Activated naive CD8-positive, alpha-beta T cell (primary cell): ENCODE measurements around the gene STK32B.
"Not testable (repeated sequence)": the region's sequence is repeated elsewhere in the genome, so short reads cannot be mapped to it uniquely, and the experiment has no call there.

Source experiments
- H3K27ac Mint-ChIP-seq: one replicate; pipeline ENCODE4 v1.8.0; 2021; ENCODE audit warnings: mixed read lengths
- H3K27me3 Mint-ChIP-seq: one replicate; pipeline ENCODE4 v1.8.0; 2021; ENCODE audit warnings: mixed read lengths
- H3K36me3 Mint-ChIP-seq: one replicate; pipeline ENCODE4 v1.8.0; 2021; ENCODE audit warnings: mixed read lengths
- H3K4me1 Mint-ChIP-seq: one replicate; pipeline ENCODE4 v1.8.0; 2021; ENCODE audit warnings: low read depth, mixed read lengths
- H3K4me3 Mint-ChIP-seq: one replicate; pipeline ENCODE4 v1.8.0; 2021; ENCODE audit warnings: mild to moderate bottlenecking, mixed read lengths
- H3K9me3 Mint-ChIP-seq: one replicate; pipeline ENCODE4 v1.8.0; 2021; ENCODE audit warnings: low read depth, mixed read lengths

Gene STK32B

DNA sequence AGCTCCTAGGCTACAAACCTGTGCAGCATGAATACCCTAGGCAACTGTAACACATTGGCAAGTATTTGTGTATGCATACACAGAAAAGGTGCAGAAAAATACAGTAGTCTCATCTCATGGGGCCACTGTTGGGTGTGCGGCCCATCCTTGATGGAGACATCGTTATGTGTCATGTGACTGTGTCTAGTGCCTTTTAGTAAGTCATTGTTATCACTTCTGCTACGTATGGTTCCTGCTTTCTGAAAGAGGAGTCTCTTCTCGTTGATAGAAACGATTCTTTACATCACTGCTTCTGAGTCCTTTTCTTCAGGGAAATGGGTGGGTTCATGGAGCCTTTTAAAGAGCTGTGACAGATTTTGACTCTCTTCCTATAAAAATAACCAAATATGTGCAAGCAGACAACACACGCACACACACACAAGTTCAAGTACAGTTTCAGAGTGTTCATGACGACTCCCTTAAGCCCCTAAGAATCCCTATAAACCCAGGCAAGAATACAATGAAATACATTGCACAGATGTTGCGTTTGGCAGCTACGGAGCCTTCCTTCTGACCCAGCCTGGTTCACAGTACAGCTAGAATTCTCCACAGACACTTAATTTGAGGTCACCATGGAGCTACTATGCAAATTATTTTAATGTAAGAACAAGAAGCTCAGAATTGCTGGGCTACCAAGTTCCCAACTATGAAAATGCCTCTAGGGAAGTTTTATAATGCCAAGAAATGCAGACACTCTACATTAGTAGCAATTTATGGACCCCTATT, 10.2 kb upstream of the STK32B start:
- H3K4me1 Mint-ChIP-seq, result no peaks in the 10 kb centered on the region
- H3K4me3 Mint-ChIP-seq, result no peak overlapping the region
- H3K27ac Mint-ChIP-seq, result no peak overlapping the region
- no peaks in the 10 kb centered on the region for H3K9me3 Mint-ChIP-seq
- peaks cover 11% of the 10 kb centered on the region for H3K27me3 Mint-ChIP-seq
- no peaks in the 10 kb centered on the region for H3K36me3 Mint-ChIP-seq

DNA sequence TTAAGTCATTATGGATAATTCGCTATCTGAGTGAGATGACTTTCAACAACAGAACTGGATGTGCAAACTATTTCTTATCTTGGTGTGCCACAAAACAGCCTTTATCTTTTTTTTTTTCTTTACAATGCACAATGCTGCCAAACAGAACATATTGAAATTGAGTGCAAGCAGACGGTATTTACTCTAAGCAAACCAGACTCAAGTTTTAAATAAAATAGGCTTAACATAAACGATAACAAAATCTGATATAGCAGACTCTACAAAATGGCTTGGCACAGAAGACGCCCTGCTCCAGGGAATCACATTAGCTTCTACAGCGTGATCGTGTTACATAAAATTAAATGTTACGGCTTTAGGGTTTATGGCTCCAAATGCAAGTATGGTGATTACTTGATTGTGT, 9.6 kb upstream of the STK32B start:
- peaks cover 11% of the 10 kb centered on the region for H3K27me3 Mint-ChIP-seq
- no peaks in the 10 kb centered on the region for H3K36me3 Mint-ChIP-seq
- H3K4me1 Mint-ChIP-seq, result no peaks in the 10 kb centered on the region

DNA sequence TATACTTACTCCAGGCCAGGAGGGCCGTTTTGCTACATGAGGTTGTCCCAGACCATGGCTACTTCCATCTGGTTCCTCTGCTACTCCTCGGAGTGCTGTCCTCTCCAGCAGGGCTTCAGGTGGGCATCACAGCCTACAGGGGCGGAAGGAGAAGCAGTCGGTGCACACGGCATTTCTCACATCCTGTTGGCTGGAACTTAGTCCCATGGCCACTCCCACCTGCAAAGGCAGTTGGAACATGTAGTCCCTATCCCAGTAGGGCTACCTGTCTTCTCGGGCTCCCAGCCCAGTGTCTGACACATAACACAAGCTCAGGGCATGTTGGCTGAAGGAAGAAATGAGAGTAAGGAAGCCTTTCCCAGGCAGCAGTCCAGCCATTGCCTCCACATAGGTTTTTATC, 7.7 kb upstream of the STK32B start:
- Mint-ChIP-seq H3K27me3 (peaks cover 16% of the 10 kb centered on the region), H3K9me3 (no peaks in the 10 kb centered on the region), H3K4me1 (no peaks in the 10 kb centered on the region), H3K36me3 (peaks cover 3% of the 10 kb centered on the region), H3K27ac (no peak overlapping the region), H3K4me3 (no peak overlapping the region)

More for the DNA sequence above, 9.6 kb upstream of the STK32B start:
- Mint-ChIP-seq H3K4me3 (no peak overlapping the region), H3K27ac (no peak overlapping the region), H3K9me3 (no peaks in the 10 kb centered on the region)

DNA sequence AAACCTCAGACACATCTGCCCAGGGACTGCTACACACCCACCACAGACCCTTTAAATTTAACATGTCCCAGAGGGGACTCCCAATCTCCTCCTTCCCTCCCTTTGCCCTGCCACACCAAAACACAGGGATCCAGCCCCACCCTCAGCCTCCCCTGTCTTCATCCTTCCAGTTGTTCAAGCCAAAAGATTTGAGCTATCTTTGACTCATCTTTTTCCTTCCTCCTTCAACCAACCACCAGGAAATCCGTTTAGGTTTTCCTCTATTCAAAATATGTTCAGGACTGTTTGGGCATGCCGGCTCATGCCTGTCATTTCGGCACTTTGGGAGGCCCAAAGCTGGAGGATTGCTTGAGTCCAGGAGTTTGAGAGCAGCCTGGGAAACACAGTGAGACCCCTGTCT, 6.9 kb upstream of the STK32B start:
- Mint-ChIP-seq H3K4me1 (no peaks in the 10 kb centered on the region), H3K9me3 (no peaks in the 10 kb centered on the region), H3K27me3 (peaks cover 20% of the 10 kb centered on the region), H3K36me3 (peaks cover 3% of the 10 kb centered on the region), H3K27ac (no peak overlapping the region), H3K4me3 (no peak overlapping the region)

DNA sequence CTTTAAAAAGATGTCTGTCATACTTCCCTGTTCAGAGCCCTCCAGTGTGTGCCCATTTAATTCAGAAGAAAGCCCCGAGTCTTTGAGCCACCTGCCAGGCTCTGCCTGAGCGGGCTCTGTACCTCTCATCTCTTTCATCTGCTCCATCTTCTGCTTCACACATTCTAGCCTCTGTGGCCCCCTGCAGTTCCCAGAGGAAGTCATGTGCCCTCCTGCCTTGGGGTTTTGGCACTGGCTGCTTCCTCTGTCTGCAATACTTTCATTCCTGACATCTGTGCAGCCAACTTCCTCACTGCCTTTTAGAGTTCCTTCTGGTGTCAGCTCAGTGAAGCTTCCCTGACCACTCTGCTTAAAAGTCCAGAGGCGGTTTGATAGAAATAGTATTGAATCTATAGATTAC, 6.2 kb upstream of the STK32B start:
- Mint-ChIP-seq H3K4me1 (peaks cover under 1% of the 10 kb centered on the region), H3K36me3 (peaks cover 3% of the 10 kb centered on the region), H3K9me3 (no peaks in the 10 kb centered on the region)

DNA sequence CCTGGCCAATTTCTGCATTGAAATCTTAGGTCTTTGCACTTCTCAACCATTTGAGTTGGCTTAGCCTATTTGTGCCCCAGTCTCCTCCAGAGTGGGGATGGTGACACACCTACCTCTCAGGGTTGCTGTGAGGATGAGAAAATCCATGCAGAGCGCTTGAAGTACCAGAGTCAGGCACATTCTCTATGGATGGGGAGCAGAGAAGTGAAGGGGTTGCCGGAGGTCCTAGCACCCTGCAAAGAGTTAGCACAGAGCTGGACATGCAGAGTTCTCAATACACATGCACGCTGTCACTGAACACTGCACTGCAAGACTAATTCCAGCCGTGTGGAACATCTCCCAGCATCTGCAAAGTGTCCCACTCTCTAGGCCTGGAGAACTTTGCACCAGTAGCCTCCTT, 2.6 kb upstream of the STK32B start:
- H3K27ac Mint-ChIP-seq, result no peak overlapping the region
- H3K4me1 Mint-ChIP-seq, result peaks cover 15% of the 10 kb centered on the region

More for the DNA sequence above, 6.2 kb upstream of the STK32B start:
- Mint-ChIP-seq H3K27me3 (peaks cover 23% of the 10 kb centered on the region), H3K4me3 (no peak overlapping the region), H3K27ac (no peak overlapping the region)

DNA sequence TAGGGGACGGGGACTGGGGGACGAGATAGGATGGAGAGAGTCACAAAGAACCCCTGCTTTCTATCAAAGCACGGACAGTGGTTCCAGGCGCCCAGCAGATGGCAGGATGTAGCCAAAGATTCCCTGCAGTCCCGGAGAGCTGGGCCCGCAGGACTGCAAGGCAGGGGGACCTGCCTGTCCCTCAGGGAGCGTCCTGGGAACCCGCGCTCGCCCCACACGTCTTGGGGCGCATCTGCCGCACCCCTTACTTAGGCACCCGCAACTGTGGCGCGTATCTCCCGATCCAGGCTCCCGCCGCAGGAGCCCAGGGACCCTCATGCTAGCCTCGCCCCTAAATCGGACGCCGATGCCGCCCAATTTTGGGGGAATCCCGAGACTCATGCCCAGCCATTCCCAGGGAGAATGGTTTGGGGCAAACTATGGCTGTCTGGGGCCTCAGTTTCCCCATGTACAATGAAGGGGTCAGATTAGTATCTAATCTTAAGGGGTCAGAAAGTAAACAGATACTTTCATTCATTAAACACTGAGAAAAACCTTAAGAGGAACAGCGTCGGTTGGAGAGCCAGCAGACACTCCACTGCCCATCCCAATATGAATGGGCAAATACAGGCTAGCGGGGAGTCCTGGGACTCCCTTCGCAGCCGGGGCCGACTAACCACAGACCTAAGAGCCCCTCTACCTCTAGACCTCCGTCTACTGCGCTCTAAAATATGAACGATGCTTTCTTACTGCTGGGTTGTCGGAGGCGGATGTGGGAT, 581 bp upstream of the STK32B start:
- Mint-ChIP-seq H3K27ac (no peak overlapping the region), H3K27me3 (peaks cover 22% of the 10 kb centered on the region), H3K36me3 (peaks cover 3% of the 10 kb centered on the region), H3K9me3 (no peaks in the 10 kb centered on the region), H3K4me1 (peaks cover 15% of the 10 kb centered on the region), H3K4me3 (peak overlapping the region; percentile 84)

More for the DNA sequence above, 2.6 kb upstream of the STK32B start:
- Mint-ChIP-seq H3K4me3 (no peak overlapping the region), H3K36me3 (peaks cover 3% of the 10 kb centered on the region), H3K9me3 (no peaks in the 10 kb centered on the region), H3K27me3 (peaks cover 31% of the 10 kb centered on the region)

DNA sequence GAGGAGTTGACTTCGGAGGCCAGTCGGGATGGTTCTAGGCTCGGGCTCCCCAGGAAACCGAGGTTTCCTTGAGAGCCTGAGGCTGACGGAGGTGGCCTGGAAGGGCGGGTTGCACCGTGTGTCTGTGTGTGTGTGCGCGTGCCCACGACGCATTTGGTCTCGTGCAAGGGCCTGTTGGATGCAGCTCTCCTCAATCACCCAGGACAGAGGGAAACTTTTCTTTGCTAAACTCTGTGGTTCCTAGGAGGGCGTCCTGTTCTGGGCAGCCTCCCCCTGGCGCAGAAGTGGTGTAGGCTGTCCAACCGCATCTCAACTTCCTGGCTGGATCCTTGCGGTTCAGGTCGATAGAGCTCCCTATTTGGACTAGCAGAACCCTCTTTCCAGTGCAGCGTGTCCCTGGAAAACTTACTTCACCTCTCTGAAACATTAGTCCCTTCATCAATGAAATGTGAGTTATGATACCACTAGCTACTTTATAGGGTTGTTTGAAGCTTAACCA, 973 bp downstream of the STK32B start:
- H3K4me1 Mint-ChIP-seq, result peaks cover 15% of the 10 kb centered on the region
- H3K4me3 Mint-ChIP-seq, result peak overlapping the region; percentile 66
- H3K36me3 Mint-ChIP-seq, result peaks cover 3% of the 10 kb centered on the region
- peaks cover 20% of the 10 kb centered on the region for H3K27me3 Mint-ChIP-seq
- H3K9me3 Mint-ChIP-seq, result no peaks in the 10 kb centered on the region
- no peak overlapping the region for H3K27ac Mint-ChIP-seq

DNA sequence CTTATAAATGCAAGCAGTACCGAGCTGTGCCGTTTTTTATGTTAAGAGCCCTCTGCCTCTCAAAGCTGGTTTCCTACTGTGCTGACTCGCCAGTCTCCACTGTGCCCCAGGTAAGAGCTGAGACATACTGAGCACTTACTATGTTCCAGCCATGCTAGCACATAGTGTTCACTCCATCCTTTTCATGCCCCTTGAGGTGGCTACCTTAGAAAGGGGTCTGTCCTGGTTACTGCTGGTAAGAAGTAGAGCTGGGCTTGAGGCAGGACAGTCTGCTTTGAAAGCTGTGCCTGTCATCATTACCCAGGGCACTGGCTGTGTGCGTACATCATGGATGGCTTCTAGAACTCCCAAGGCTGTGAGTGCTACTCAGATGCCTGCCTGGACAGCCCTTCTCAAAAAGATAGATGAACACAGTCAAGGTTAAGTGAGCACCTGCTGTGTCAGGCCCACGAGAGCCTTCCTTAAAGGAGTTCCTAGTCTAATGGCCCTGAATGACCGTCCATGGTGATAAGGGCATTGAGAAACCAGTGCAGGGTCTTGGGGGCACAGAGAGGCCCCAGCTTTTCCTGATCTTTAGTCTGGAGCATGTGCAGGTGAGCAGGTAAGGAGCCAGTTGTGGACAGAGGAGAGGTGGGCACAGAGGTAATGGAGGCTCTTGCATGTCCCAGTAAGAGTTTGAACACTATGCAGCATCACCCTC, 1.6 kb downstream of the STK32B start:
- Mint-ChIP-seq H3K36me3 (peaks cover under 1% of the 10 kb centered on the region), H3K27me3 (peaks cover 17% of the 10 kb centered on the region), H3K9me3 (no peaks in the 10 kb centered on the region), H3K27ac (no peak overlapping the region), H3K4me1 (peaks cover 15% of the 10 kb centered on the region), H3K4me3 (peak overlapping the region; percentile 66)

DNA sequence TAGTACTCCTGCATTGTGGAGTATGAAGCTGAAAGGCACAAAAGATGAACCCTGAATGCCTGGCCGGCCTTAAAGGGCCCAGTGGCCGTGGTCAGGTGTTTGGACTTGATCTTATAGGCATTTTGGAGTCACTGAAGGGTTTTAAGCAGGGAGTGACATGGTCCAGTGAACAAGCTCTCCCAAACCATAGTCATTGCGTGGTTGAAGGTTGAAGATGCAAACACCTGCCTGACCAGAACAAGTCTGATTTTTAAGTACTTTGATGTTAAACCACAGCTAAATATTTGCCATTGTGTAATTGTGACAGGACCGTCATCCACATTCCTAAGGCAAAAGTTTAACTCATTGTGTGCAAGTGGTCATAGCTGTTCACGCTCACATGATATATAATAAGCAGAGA, 3.3 kb downstream of the STK32B start:
- Mint-ChIP-seq H3K4me3 (no peak overlapping the region), H3K27ac (no peak overlapping the region), H3K36me3 (no peaks in the 10 kb centered on the region), H3K9me3 (no peaks in the 10 kb centered on the region), H3K4me1 (peaks cover 15% of the 10 kb centered on the region), H3K27me3 (peaks cover 11% of the 10 kb centered on the region)

DNA sequence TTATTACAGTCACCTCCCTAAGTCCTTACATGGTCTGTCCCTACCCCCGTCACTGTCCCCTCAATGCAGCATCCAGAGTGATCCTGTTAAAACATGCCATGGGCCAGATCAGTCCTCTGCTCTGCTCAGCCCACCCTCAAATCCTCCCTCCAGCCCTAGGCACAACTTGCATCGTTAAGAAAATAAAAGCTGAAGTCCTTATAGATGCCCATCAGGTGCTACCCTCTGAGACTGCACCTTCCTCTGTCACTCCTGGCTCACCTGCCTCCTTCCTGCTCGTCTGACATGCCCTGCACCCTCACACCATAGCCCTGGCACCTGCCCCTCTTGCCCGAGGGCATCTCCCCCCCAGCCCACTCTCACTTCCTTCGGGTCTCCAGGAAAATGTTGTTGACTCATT, 4.1 kb downstream of the STK32B start:
- Mint-ChIP-seq H3K9me3 (peaks cover 2% of the 10 kb centered on the region), H3K27me3 (peaks cover 7% of the 10 kb centered on the region), H3K4me3 (no peak overlapping the region), H3K36me3 (no peaks in the 10 kb centered on the region), H3K4me1 (peaks cover 11% of the 10 kb centered on the region), H3K27ac (no peak overlapping the region)

DNA sequence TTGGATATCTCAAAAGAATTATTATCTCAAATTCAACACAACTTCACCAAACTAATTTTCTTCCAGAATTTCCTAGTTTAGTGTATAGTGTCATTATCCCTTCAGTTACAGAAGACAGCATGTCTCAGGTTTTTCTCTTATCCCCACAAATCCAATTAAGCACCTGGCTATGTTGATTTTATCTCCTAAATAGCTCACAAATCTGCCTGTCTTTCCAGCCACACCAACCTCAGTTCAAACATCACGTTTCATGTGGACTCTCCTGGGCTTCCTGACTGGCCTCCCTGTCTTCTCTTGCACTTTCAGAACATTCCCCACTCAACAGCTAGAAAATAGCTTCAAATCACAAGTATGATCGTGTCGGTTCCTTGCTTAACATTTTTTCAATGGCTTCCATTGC, 14.8 kb downstream of the STK32B start:
- H3K36me3 Mint-ChIP-seq, result no peaks in the 10 kb centered on the region
- H3K9me3 Mint-ChIP-seq, result peaks cover 12% of the 10 kb centered on the region
- no peak overlapping the region for H3K4me3 Mint-ChIP-seq

DNA sequence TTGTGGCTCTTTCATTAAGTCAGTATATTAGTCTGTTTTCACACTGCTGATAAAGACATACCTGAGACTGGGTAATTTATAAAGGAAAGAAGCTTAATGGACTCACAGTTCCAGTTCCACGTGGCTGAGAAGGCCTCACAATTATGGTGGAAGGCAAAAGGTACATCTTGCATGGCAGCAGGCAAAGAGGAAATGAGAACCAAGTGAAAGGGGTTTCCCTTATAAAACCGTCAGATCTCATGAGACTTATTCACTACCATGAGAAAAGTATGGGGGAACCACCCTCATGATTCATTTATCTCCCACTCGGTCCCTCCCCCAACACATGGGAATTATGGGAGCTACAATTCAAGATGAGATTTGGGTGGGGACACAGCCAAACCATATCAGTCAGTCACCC, 15.7 kb downstream of the STK32B start:
- H3K4me3 Mint-ChIP-seq, H3K27ac Mint-ChIP-seq, H3K4me1 Mint-ChIP-seq, H3K36me3 Mint-ChIP-seq: not testable (repeated sequence)
- peaks cover 12% of the 10 kb centered on the region for H3K9me3 Mint-ChIP-seq
- peaks cover 10% of the 10 kb centered on the region for H3K27me3 Mint-ChIP-seq

More for the DNA sequence above, 14.8 kb downstream of the STK32B start:
- Mint-ChIP-seq H3K4me1 (no peaks in the 10 kb centered on the region), H3K27ac (no peak overlapping the region), H3K27me3 (peaks cover 10% of the 10 kb centered on the region)

DNA sequence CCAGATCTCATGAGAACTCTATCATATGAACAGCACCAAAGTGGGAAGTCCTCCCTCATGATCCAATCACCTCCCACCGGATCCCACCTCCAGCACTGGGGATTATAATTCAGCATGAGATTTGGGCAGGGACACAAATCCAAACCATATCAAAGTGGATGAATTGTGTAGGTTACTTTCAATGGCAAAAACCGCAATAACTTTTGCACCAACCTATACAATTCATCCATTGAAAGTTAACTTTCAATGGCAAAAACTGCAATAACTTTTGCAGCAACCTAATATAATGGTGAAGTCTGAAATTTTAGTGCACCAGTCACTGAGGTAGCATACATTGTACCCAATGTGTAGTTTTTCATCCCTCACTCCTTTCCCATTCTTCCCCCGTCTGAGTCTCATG, 16.6 kb downstream of the STK32B start:
- Mint-ChIP-seq H3K27me3 (peaks cover 10% of the 10 kb centered on the region), H3K27ac (no peak overlapping the region), H3K4me3 (no peak overlapping the region), H3K9me3 (peaks cover 12% of the 10 kb centered on the region), H3K4me1 (no peaks in the 10 kb centered on the region), H3K36me3 (no peaks in the 10 kb centered on the region)

DNA sequence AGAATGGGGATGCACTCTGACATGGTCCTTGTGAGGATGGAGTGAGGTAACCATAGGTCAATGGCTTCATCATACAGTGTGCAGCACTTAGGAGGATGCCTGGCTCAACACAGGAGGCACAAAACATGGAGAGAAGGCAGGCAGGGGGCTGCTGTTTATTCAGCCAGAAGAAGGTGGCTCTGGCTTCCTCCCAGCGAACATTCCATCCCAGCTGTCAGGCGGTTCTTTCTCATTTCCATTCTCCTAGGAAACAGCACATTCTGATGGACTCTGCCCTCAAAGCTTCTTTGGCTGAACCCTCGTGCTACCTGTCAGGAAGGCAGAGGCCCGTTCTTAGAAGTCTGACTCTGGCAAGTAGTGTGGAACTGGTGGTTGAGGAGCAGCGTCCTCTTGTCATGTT, 18.6 kb downstream of the STK32B start:
- no peak overlapping the region for H3K4me3 Mint-ChIP-seq
- peaks cover 16% of the 10 kb centered on the region for H3K9me3 Mint-ChIP-seq
- H3K4me1 Mint-ChIP-seq, result no peaks in the 10 kb centered on the region
- no peaks in the 10 kb centered on the region for H3K36me3 Mint-ChIP-seq
- peaks cover 8% of the 10 kb centered on the region for H3K27me3 Mint-ChIP-seq
- no peak overlapping the region for H3K27ac Mint-ChIP-seq
